ENCODE results near the gene MAGEF1. TPM values are rescaled to one million over a fixed set of nuclear protein-coding genes. Genes with fewer than 3 reads are reported as not detected.

MAGEF1 gene
- polyA plus RNA-seq (ENCODE audit: insufficient read length in 4 of 4), result 100 to 1,000 TPM in 2 of 4 donors, 10 to 100 TPM in 2; 98.6 to 110 (median 102) TPM

GRCh38 chr3:184711493-184712247 is at the start of gene MAGEF1:
TSS of gene MAGEF1 (minus strand) at chr3:184712064. CDS start at chr3:184711821, 243 bp downstream.
- DNase-seq (ENCODE audit: low read depth in 4 of 4, low spot score in 3 of 4), result peak; percentile 71 to 84 (median 79)

DNA sequence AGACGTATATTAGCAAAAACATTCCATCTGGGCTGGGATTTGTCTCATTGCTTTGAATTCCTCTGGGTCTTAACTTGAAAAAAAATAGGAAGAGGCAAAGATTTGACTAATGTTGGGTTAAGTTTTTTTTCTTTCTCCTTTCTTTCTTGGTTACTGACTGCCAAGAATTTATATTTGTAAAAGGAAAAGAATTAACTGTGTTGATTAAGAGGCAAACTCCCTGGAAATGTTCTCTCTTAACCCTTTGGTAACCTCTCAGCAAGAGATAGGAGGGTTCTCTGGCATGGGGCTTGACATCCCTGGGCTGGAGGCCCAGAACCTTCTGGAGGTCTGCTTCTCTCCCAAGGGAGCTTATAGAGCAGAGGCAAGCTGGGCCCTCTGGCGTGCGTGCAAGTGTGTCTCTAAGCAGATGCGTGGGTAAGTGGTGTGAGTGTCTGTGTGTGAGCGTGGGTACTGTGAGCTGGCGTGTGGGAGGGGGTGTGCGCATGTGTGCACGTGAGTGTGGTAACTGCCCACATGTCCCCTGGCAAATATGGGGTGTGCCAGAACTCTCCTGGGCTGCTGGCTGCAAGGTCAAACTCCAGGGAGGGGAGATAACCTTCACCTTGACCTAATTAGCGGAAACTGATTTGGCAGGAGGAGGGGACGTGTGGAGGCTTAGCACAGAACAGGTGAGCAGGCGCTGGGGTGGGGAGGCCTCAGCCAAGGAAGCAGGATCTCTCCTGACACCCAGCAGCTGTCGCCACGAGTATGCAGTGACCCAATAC is 49.4 kb upstream of the MAGEF1 start:
- DNase-seq (ENCODE audit: low read depth in 4 of 4, low spot score in 3 of 4), result peak in 1 of 4 donors; percentile 54

DNA sequence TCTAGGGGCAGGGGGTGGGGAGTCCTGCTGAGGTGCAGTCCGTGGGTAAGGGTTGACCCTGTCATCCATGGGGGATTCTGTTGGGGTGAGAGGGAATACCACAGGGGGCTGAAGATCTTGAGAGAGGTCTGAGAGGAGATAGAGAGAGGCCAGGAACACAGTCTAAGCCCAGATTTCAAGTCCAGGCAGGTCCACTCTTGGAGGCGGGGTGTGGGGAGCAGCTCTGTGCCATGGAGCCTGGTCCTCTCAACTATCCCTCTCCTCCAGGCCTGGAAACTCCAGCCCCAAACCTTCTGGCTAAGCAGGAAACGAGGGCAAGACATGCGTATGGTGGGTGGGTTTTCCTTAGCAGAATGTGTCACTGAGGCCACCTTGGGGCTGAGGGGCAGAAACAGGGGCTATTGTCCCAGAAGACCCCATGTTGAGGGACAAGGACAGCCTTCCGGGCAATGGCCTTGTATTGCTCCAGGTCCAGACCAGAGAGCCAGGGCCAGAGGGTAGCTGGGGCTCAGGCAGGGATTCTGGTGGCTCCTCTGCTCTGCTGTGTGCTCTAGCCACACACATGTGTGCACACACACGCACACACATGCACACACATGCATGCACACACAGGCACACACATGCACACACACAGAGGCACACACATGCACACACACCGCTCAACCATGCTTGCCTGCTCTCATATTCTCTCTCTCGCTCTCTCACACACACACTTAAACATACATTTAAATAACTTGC is 48.6 kb upstream of the MAGEF1 start:
- no peak for DNase-seq (ENCODE audit: low read depth in 4 of 4, low spot score in 3 of 4)

DNA sequence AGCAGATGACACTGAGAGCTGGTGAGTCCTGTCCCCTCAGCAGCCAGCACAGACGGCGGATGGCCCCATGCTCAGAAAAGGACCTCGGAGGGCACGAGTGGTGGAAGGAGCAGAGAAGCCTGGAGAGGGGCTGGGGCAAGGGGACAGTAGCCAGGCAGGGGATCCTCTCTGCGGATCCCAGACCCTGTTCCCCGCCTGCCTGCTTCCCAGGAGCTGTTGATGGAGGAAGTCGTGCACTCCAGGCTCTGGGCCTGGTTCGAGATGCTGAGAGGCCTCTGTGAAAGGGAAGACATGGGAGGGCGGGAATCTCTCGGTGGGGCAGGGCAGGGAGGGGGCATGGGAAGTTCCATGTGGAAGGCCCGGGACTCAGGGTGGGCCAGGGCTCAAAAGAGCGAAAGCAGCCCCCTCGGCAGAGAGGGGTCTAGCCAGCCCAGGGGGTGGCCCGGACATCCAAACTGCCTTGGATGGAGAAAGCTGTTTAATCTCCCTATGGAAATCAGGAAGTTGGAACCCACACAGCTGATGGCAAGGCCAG is 47.9 kb upstream of the MAGEF1 start:
- DNase-seq (ENCODE audit: low read depth in 4 of 4, low spot score in 3 of 4), result no peak

- DNase-seq (ENCODE audit: low read depth in 4 of 4, low spot score in 3 of 4), result no peak
These were observed 46.2 kb upstream of the MAGEF1 start for GRCh38 chr3:184758056-184758455.

- no peak for DNase-seq (ENCODE audit: low read depth in 4 of 4, low spot score in 3 of 4)
These were observed 45.3 kb upstream of the MAGEF1 start for GRCh38 chr3:184757022-184757651.

GRCh38 chr3:184756151-184757021 is 44.5 kb upstream of the MAGEF1 start:
- DNase-seq (ENCODE audit: low read depth in 4 of 4, low spot score in 3 of 4), result no peak

DNA sequence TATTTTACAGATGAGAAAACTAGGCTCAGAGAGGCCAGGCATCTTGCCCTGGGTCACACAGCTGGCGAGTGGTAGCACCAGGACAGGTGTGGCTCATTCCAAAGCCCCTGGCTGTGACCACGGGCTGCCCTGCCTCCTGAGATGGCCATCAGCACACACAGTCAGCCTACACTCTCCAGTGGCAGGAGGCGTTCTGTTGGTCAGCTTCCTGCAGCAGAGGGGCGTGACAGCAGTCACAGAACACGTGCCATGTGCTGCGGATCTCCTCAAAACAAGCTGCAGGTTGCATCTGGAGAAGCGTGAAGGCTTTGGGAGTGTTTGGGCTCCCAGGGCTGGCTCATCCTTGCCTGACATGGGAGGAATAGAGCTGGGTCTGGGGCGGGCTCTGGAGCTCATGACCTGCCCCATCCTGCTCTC is 43.5 kb upstream of the MAGEF1 start:
- DNase-seq (ENCODE audit: low read depth in 4 of 4, low spot score in 3 of 4), result no peak

- DNase-seq (ENCODE audit: low read depth in 4 of 4, low spot score in 3 of 4), result no peak
These were observed 40.5 kb upstream of the MAGEF1 start for GRCh38 chr3:184752361-184752760.

DNA sequence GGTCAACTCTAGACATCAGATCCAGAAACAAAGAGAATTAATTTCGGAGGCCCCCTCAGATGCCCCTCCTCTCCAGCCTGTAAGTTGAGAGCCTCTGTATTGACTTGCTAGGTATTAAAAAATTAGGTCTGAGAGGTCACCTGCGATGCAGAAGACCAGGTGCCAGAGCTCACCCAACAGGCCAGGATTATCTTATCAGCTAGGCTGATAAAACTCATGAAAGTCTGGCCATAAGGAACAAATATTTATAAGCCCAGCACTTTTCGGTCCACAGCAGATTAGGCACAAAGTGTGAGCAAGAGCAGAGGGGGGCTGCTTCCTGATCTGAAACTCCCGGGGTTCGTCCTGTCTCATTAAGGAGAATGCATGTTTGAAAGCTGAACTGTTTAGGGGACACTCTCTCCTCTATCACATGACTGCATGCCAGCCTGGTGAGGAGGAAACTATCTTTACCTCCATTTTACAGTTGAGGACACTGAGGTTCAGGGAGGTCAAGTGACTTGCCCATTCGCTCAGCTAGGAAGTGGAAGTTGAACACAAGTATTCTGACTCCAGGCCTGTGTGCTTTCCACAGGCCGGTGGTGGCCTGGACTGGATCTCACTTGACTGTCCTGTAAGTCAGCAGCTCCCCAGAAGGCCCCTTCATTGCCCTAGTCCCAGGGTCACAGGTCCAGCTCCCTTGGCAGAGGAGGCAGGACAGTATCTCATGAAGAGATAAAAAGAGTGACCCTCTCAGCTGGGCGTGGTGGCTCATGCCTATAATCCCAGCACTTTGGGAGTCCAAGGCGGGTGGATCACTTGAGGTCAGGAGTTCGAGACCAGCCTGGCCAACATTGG is 39.6 kb upstream of the MAGEF1 start:
- no peak for DNase-seq (ENCODE audit: low read depth in 4 of 4, low spot score in 3 of 4)

GRCh38 chr3:184750349-184751083 is 38.7 kb upstream of the MAGEF1 start:
- no peak for DNase-seq (ENCODE audit: low read depth in 4 of 4, low spot score in 3 of 4)

- no peak for DNase-seq (ENCODE audit: low read depth in 4 of 4, low spot score in 3 of 4)
These were observed 37.4 kb upstream of the MAGEF1 start for GRCh38 chr3:184749168-184749744.

DNA sequence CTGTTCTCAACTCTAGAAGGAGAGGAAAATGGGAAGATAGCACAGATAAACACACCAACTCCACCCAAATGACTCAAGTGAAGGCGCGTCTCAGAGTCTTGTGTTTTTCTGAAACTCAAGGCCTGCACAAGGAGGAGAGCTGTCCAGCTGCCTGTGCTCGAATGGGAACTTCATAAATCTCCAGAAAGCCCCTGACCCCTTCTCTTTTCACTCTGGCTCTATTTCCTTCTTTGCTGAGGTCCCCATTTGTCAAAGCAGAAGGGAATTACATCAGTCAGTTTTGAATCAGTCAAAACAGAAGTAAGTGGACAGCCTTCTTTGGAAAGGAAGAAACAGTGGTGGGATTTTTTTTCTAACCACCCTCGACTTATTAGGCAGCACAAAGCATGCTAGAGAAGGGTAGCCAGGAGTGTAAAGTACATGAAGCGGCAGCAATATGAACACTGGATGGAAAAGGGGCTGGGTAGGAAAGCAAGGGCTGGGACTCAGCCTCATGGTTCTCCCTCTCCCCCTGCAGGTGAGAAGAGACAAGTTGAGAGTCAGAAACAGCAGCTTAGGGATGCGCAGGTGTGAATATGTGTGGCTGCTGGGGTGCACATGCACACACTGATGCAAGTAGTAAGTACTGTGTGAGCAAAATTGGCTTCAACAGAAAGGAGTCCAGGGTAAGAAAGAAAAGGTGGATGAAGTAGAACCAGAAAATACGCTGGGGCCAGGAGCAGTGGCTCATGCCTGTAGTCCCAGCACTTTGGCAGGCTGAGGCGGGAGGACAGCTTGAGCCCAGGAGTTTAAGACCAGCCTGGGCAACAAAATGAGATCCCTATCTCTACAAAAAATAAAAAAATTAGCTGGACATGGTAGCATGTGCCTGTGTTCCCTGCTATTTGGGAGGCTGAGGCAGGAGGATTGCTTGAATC is 36.6 kb upstream of the MAGEF1 start:
- no peak for DNase-seq (ENCODE audit: low read depth in 4 of 4, low spot score in 3 of 4)

GRCh38 chr3:184746131-184747120 is 34.6 kb upstream of the MAGEF1 start:
- no peak for DNase-seq (ENCODE audit: low read depth in 4 of 4, low spot score in 3 of 4)

- no peak for DNase-seq (ENCODE audit: low read depth in 4 of 4, low spot score in 3 of 4)
These were observed 33.7 kb upstream of the MAGEF1 start for GRCh38 chr3:184745526-184745925.
